Upper lobe of right lung (tissue), 1 donor: ENCODE results near the gene HBM. TPM values are rescaled to one million over a fixed set of nuclear protein-coding genes. Genes with fewer than 3 reads are reported as not detected.
A peak's percentile ranks its signal among the peaks of the same experiment; 100 is the strongest.

Source experiments
- ATAC-seq: fragments of 200-7000 bp; cut with Tn5 transposase; one replicate; pipeline ENCODE4 v1.9.1; 2020; ENCODE audit warnings: mild to moderate bottlenecking, moderate library complexity
- DNase-seq: peaks from one replicate; pipeline ENCODE4 v3.0.0-alpha.2; 2020
- H3K27ac ChIP-seq: fragments of 200-600 bp; one replicate; pipeline ENCODE4 v1.8.0; 2022
- H3K27me3 ChIP-seq: fragments of 200-600 bp; one replicate; pipeline ENCODE4 v1.8.0; 2022; ENCODE audit warnings: mild to moderate bottlenecking
- H3K36me3 ChIP-seq: fragments of 200-600 bp; one replicate; pipeline ENCODE4 v1.8.0; 2022
- H3K4me1 ChIP-seq: fragments of 200-600 bp; one replicate; pipeline ENCODE4 v1.8.0; 2022
- H3K4me3 ChIP-seq: fragments of 200-600 bp; one replicate; pipeline ENCODE4 v1.8.0; 2022; ENCODE audit warnings: mild to moderate bottlenecking
- H3K9me3 ChIP-seq: fragments of 200-600 bp; one replicate; pipeline ENCODE4 v1.8.0; 2022
- intact Hi-C: fragments of 100-400 bp; cut with DNase I; formaldehyde crosslinking; loops from one replicate; pipeline ENCODE4 v1.11.0; 2022
- total RNA-seq: library from RNA; stranded (reverse); fragmentation: NEBNext Ultra II Directional; extraction: Animal tissue kit (Norgen Biotek cat#: 25700); gene quantifications from one replicate; pipeline ENCODE4 v1.2.1, GENCODE V29; 2021
- TF ChIP-seq, protein P1 (sequence below): fragments of 200-600 bp; IDR thresholded peaks from one replicate; pipeline ENCODE4 v1.8.0; 2022; ENCODE audit warnings: antibody characterized with exemption
- donor health status: DM: no; HTN: yes; CAD: no; lungs with severe emphysema.

The HBM gene
- total RNA-seq, 1 donor from 2014 or later = not detected

DNA sequence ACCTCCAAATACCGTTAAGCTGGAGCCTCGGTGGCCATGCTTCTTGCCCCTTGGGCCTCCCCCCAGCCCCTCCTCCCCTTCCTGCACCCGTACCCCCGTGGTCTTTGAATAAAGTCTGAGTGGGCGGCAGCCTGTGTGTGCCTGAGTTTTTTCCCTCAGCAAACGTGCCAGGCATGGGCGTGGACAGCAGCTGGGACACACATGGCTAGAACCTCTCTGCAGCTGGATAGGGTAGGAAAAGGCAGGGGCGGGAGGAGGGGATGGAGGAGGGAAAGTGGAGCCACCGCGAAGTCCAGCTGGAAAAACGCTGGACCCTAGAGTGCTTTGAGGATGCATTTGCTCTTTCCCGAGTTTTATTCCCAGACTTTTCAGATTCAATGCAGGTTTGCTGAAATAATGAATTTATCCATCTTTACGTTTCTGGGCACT is 11.6 kb downstream of the HBM start:
- Histone ChIP-seq H3K4me3 (no peak overlapping the region), H3K36me3 (no peaks in the 10 kb centered on the region), H3K4me1 (peaks cover 18% of the 10 kb centered on the region), H3K27ac (no peak overlapping the region), H3K9me3 (no peaks in the 10 kb centered on the region), H3K27me3 (peaks cover 57% of the 10 kb centered on the region)
- DNase-seq (no peak), ATAC-seq (no peak)
- TF ChIP-seq, protein P1, sequence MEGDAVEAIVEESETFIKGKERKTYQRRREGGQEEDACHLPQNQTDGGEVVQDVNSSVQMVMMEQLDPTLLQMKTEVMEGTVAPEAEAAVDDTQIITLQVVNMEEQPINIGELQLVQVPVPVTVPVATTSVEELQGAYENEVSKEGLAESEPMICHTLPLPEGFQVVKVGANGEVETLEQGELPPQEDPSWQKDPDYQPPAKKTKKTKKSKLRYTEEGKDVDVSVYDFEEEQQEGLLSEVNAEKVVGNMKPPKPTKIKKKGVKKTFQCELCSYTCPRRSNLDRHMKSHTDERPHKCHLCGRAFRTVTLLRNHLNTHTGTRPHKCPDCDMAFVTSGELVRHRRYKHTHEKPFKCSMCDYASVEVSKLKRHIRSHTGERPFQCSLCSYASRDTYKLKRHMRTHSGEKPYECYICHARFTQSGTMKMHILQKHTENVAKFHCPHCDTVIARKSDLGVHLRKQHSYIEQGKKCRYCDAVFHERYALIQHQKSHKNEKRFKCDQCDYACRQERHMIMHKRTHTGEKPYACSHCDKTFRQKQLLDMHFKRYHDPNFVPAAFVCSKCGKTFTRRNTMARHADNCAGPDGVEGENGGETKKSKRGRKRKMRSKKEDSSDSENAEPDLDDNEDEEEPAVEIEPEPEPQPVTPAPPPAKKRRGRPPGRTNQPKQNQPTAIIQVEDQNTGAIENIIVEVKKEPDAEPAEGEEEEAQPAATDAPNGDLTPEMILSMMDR = no peak
- intact Hi-C loops = no loop called here

DNA sequence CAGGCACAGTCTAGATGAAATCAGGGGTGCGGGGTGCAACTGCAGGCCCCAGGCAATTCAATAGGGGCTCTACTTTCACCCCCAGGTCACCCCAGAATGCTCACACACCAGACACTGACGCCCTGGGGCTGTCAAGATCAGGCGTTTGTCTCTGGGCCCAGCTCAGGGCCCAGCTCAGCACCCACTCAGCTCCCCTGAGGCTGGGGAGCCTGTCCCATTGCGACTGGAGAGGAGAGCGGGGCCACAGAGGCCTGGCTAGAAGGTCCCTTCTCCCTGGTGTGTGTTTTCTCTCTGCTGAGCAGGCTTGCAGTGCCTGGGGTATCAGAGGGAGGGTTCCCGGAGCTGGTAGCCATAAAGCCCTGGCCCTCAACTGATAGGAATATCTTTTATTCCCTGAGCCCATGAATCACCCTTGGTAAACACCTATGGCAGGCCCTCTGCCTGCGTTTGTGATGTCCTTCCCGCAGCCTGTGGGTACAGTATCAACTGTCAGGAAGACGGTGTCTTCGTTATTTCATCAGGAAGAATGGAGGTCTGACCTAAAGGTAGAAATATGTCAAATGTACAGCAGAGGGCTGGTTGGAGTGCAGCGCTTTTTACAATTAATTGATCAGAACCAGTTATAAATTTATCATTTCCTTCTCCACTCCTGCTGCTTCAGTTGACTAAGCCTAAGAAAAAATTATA is 12.3 kb downstream of the HBM start:
- Histone ChIP-seq H3K27me3 (peaks cover 57% of the 10 kb centered on the region), H3K4me1 (peaks cover 18% of the 10 kb centered on the region), H3K9me3 (no peaks in the 10 kb centered on the region), H3K27ac (no peak overlapping the region), H3K4me3 (no peak overlapping the region), H3K36me3 (no peaks in the 10 kb centered on the region)
- no peak for ATAC-seq
- intact Hi-C loops = no loop called here
- no peak for DNase-seq
- TF ChIP-seq, protein P1 = no peak

DNA sequence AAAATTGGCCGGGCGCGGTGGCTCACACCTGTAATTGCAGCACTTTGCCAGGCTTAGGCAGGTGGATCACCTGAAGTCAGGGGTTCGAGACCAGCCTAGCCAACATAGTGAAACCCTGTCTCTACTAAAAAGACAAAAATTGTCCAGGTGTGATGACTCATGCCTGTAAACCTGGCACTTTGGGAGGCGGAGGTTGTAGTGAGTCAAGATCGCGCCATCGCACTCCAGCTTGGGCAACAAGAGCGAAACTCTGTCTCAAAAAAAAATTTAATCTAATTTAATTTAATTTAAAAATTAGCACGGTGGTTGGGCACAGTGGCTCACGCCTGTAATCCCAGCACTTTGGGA is 12.9 kb downstream of the HBM start:
- H3K9me3 ChIP-seq = no peaks in the 10 kb centered on the region

DNA sequence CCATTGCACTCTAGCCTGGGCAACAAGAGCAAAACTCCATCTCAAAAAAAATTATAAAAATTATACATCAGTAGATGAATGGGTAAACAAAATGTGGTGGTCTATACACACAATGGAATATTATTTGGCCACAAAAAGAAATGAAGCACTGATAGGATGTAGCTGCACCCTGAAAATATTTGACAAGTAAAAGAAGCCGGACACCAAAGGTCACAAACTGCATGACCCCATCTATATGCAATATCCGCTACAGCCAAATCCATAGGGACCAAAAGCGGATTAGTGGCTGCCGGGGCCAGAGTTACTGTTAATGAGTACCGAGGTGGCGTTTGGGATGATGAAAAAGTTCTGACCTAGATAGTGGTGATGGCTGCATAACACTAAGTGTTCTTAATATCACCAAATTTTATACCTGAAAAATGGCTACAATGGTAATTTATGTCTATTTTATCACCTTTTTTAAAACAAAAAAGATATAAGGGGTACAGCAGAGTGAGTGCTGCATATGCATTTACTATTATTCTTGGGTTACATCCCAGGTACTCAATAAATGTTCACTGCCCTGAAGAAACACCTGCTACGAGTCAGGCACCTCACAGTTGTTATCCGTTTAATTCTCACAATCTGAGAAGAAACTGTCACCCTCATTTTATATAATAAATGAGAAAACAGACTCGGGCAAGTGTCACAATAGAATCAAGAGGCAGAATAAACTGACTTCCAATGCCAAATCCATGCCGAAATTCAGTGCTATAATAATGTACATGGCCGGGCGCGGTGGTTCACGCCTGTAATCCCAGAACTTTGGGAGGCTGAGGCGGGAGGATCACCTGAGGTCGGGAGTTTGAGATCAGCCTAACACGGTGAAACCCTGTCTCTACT is 13.7 kb downstream of the HBM start:
- Histone ChIP-seq H3K27me3 (peaks cover 56% of the 10 kb centered on the region), H3K9me3 (no peaks in the 10 kb centered on the region), H3K27ac (no peak overlapping the region), H3K4me1 (peaks cover 18% of the 10 kb centered on the region), H3K36me3 (no peaks in the 10 kb centered on the region), H3K4me3 (no peak overlapping the region)
- intact Hi-C loops = no loop called here
- ATAC-seq (no peak), DNase-seq (no peak)
- TF ChIP-seq, protein P1 = no peak

More for the DNA sequence above, 12.9 kb downstream of the HBM start:
- intact Hi-C loops = no loop called here
- peaks cover 57% of the 10 kb centered on the region for H3K27me3 ChIP-seq
- H3K4me3 ChIP-seq = no peak overlapping the region
- DNase-seq (no peak), ATAC-seq (no peak)
- H3K27ac ChIP-seq = no peak overlapping the region
- H3K36me3 ChIP-seq = no peaks in the 10 kb centered on the region
- TF ChIP-seq, protein P1 = no peak
- H3K4me1 ChIP-seq = peaks cover 18% of the 10 kb centered on the region

DNA sequence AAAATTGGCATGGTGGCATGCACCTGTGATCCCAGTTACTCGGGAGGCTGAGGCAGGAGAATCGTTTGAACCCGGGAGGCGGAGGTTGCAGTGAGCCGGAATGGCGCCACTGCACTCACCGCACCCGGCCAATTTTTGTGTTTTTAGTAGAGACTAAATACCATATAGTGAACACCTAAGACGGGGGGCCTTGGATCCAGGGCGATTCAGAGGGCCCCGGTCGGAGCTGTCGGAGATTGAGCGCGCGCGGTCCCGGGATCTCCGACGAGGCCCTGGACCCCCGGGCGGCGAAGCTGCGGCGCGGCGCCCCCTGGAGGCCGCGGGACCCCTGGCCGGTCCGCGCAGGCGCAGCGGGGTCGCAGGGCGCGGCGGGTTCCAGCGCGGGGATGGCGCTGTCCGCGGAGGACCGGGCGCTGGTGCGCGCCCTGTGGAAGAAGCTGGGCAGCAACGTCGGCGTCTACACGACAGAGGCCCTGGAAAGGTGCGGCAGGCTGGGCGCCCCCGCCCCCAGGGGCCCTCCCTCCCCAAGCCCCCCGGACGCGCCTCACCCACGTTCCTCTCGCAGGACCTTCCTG is 14.4 kb downstream of the HBM start, which contains the start of gene HBQ1:
HBQ1 (plus strand) TSS at position 359 of the 575 bp plus-strand sequence; CDS start at position 387, 28 bp downstream.
- H3K4me3 ChIP-seq = peak within 1 kb of the TSS; percentile 35
- H3K4me1 ChIP-seq = peaks cover 18% of the 10 kb centered on the region
- DNase-seq (no peak), ATAC-seq (peak; percentile 36)
- H3K9me3 ChIP-seq = no peaks in the 10 kb centered on the region
- intact Hi-C loops = no loop called here
- no peak within 1 kb of the TSS for H3K27ac ChIP-seq
- H3K27me3 ChIP-seq = peaks cover 49% of the 10 kb centered on the region
- H3K36me3 ChIP-seq = no peaks in the 10 kb centered on the region
- TF ChIP-seq, protein P1 = peak; percentile 35
